GM18951 (cell line): Measurements from ENCODE around the gene NUCB1.
A peak's percentile ranks its signal among the peaks of the same experiment; 100 is the strongest.

Source experiments
- POLR2A ChIP-seq: IDR thresholded peaks from 4 replicates; pipeline ENCODE4 v1.6.1; 2011; ENCODE audit warnings: mild to moderate bottlenecking; ENCODE audit not compliant: insufficient read length, insufficient read depth; ENCODE audit errors: extremely low read depth
- in situ Hi-C: fragments of 300-500 bp; cut with MboI; formaldehyde crosslinking; loops from one replicate; pipeline ENCODE4 v1.12.0; 2022; ENCODE audit warnings: low sequenced_read_pairs, mixed read lengths, inconsistent platforms; ENCODE audit not compliant: unreplicated experiment

NUCB1 gene

GRCh38 chr19:48899781-48900476, at the start of gene NUCB1:
Gene NUCB1 (plus strand): TSS chr19:48900312. CDS start chr19:48900797, 485 bp downstream.
- TF ChIP-seq POLR2A: peak; percentile 67
- in situ Hi-C loops: no loop called here

DNA sequence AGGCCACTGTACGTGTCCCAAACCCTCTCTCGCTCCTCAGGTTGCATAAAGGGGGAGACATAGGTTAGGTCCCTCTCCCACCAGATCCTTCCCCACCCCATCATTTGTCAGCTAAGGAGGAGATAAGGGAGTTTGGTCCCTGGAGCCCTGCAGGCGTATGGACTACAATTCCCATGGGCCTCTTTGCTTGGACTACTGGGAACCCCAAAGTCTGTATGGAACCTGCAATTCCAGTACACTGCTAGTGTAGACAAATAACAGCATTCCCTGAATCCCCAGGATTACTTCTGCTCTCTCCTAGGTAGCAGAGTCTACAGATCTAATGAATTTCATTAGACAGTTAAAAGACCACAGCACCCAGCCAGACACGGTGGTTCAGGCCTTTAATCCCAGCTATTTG, 47.8 kb upstream of the NUCB1 start:
- TF ChIP-seq POLR2A: no peak
- in situ Hi-C loops: no loop called here

DNA sequence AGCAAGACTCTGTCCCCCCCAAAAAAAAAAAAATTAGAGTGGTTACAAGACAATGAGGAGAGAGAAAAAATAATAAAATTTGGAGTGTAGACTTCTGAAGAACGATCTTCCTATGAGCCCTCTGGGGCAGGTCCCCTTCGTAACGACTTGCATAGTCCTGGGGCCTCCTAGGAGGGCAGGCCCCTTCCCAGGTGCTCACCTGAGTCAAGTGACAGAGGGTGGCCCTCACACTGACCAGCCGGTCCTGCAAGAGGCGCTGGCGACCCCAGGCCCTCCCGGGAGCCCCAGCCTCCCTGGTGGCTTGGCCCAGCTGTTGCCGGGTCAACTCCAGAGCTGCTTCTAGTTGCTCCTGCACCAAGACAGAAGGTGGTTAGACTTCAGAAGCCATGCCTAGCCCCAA, 46.6 kb upstream of the NUCB1 start:
- in situ Hi-C loops: no loop called here
- no peak for TF ChIP-seq POLR2A

DNA sequence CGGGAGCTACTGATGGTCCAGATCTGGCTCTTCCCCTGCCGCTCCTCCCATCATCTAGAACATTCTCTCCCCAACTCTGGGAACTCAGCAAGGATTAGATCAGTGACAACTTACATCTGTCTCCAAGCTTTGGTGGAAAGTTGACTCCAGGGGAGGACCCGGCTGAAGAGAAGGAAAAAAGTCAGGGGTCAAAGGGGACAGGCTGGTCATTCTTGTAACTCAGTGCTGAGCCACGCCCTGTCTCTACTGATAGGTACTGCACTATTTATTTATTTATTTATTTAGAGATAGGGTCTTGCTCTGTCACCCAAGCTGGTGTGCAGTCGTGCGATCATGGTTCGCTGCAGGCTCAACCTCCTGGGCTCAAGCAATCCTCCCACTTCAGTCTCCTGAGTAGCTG, 46.0 kb upstream of the NUCB1 start:
- no peak for TF ChIP-seq POLR2A
- in situ Hi-C loops: no loop called here

- in situ Hi-C loops: no loop called here
- no peak for TF ChIP-seq POLR2A
These were observed 43.2 kb upstream of the NUCB1 start for GRCh38 chr19:48856921-48857320.

- peak; percentile 54 for TF ChIP-seq POLR2A
- in situ Hi-C loops: no loop called here
These were observed 41.0 kb upstream of the NUCB1 start for GRCh38 chr19:48858984-48859710.

GRCh38 chr19:48859711-48860572, 40.2 kb upstream of the NUCB1 start:
- peak; percentile 43 for TF ChIP-seq POLR2A
- in situ Hi-C loops: no loop called here

DNA sequence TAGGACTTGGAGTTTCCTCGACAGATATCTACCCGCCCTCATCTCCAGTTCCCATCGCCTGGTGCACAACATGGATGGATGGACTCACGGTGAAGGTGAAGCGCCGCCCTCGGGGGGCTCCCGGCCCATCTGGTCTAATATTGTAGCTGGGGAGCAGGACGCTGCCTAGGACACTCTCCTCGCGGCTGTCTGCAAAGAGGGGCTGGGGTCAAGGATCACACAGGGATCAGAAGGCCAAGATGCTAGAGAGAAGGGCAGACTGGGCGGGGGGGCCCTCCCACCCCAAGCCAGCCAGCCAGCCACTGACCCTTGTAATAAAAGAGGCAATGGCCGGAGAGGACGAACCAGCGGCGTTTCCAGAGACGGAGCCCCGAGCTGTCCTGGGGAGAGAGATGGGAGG, 38.8 kb upstream of the NUCB1 start:
- no peak for TF ChIP-seq POLR2A
- in situ Hi-C loops: no loop called here

- in situ Hi-C loops: no loop called here
- TF ChIP-seq POLR2A: no peak
These were observed 37.3 kb upstream of the NUCB1 start for GRCh38 chr19:48862827-48863226.

- TF ChIP-seq POLR2A: no peak
- in situ Hi-C loops: no loop called here
These were observed 33.4 kb upstream of the NUCB1 start for GRCh38 chr19:48866692-48867091.

DNA sequence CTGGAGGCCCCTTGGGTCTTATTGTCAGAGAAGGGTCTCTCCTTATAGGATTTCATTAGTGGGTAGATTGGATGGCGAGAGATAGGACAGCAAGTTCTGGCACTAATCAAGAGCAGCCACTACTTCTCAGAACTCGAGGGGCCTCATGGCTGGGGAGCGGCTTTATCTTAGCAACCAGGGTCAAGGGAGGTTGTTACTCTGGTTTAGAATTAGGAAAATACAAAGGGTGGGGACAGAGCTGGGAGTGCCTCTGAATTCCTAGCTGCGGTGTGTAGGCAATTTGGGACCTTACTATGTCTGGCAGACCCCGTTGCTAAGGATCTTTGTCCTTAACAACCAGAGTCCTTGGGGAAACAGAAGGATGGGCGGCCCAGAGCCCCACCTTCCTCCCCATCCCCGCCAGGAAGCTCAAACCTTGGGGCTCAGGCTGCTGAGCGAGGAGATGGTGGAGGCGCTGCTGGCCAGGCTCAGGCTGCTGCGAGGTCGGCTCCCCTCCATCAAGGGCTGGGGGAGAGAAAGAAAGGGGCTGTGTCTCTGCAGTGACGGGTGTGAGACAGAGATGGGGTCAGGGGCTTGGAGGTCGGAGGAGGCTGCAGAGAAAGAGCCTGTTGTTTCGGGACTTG, 32.9 kb upstream of the NUCB1 start:
- in situ Hi-C loops: no loop called here
- no peak for TF ChIP-seq POLR2A

- in situ Hi-C loops: no loop called here
- TF ChIP-seq POLR2A: no peak
These were observed 32.4 kb upstream of the NUCB1 start for GRCh38 chr19:48867746-48868113.
